HG03521 (cell line): ENCODE data around the gene DNAJC7.
A peak's percentile ranks its signal among the peaks of the same experiment; 100 is the strongest.

Experiments
- ATAC-seq: cut with Tn5 transposase; IDR thresholded peaks from one replicate; pipeline ENCODE4 v1.9.1; 2021; ENCODE audit warnings: mild to moderate bottlenecking, moderate library complexity; ENCODE audit not compliant: unreplicated experiment

The DNAJC7 gene

GRCh38 chr17:41930009-41930832, 87.0 kb downstream of the DNAJC7 start, which contains the start of gene ODAD4:
ODAD4 (plus strand) TSS chr17:41930617; CDS start chr17:41930724, 107 bp downstream.
- ATAC-seq, result peak; percentile 93

DNA sequence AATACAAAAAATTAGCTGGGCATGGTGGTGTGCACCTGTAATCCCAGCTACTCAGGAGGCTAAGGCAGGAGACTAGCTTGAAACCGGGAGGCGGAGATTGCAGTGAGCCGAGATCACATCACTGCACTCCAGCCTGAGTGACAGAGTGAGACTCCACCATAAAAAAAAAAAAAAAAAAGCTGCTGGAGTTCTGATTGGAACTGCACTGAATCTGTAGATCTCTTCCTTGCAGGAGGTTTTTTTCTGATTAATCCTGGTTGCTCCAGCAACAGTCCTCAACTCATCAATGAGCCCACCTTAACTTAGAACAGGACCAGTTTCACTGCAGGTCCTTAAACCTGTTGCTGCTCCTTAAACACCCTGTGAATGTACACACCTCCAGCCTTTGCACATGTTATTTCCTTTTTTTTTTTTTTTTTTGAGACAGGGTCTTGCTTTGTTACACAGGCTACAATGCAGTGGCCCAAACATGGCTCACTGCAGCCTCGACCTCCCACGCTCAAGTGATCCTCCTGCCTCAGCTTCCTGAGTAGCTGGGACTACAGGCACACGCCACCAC, 88.5 kb downstream of the DNAJC7 start:
- ATAC-seq, result no peak
